Lower leg skin (tissue), 4 donors: ENCODE data around the gene PGLYRP3. TPM values are rescaled to one million over a fixed set of nuclear protein-coding genes. Genes with fewer than 3 reads are reported as not detected.

Experiments
- DNase-seq, 2 donors: peaks; one replicate each; pipeline ENCODE4 v3.0.0-alpha.2; 2019; ENCODE audit warnings: low spot score in 2 of 2
- H3K4me3 ChIP-seq: fragments of 200-600 bp; sonication (generic); 2 replicates; pipeline ENCODE4 v1.5.1; 2017; ENCODE audit warnings: mild to moderate bottlenecking, low read depth; ENCODE audit not compliant: poor library complexity, severe bottlenecking
- POLR2A ChIP-seq, 2 donors: fragments of 450-650 bp; IDR thresholded peaks; one replicate each; pipeline ENCODE4 v1.6.1; 2016 to 2017; ENCODE audit warnings: antibody characterized with exemption in 2 of 2, mild to moderate bottlenecking in 1 of 2, moderate library complexity in 1 of 2
- WGBS, 2 donors: methylation state at CpG; one replicate each; pipeline ENCODE4 v1.1.5; 2018; 5-methylcytosine and 5-hydroxymethylcytosine counted together
- intact Hi-C: fragments of 100-400 bp; cut with DNase I; formaldehyde crosslinking; loops from one replicate; pipeline ENCODE4 v1.15.0; 2023; ENCODE audit warnings: low total_unique reads
- total RNA-seq, 4 donors: library from RNA; depleted of rRNA; stranded (reverse); fragments of >200 nt; gene quantifications; one replicate each; pipeline ENCODE4 v1.1.0, GENCODE V29; 2016
- TF ChIP-seq, protein P1 (sequence below), 3 donors: fragments of 450-650 bp; IDR thresholded peaks; one replicate each; pipeline ENCODE4 v1.5.1; 2016; ENCODE audit warnings: antibody characterized with exemption in 3 of 3, mild to moderate bottlenecking in 3 of 3, moderate library complexity in 2 of 3

PGLYRP3 gene
- total RNA-seq, 4 donors from 2014 or later, result 33.1 to 66.1 (median 60.3) TPM

DNA sequence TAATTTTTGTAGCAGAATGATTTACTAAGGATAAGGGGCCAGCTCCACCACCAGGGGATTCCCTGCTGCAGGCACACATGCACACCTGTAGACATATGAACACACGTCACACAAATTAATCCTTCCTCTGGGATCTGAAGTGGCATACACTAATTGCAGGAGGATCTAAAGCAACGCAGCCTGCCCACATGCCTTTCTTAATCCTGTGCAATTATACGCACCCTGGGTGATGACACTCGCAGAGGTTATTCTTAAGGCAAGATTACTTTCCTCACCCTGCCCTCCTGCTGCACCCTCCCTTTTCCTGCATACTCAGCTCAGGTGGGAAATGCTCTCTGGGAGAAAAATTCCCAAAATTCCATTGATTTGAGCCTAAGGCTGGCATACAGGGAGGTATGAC lies 60.8 kb downstream of the PGLYRP3 start:
- TF ChIP-seq, protein P1, sequence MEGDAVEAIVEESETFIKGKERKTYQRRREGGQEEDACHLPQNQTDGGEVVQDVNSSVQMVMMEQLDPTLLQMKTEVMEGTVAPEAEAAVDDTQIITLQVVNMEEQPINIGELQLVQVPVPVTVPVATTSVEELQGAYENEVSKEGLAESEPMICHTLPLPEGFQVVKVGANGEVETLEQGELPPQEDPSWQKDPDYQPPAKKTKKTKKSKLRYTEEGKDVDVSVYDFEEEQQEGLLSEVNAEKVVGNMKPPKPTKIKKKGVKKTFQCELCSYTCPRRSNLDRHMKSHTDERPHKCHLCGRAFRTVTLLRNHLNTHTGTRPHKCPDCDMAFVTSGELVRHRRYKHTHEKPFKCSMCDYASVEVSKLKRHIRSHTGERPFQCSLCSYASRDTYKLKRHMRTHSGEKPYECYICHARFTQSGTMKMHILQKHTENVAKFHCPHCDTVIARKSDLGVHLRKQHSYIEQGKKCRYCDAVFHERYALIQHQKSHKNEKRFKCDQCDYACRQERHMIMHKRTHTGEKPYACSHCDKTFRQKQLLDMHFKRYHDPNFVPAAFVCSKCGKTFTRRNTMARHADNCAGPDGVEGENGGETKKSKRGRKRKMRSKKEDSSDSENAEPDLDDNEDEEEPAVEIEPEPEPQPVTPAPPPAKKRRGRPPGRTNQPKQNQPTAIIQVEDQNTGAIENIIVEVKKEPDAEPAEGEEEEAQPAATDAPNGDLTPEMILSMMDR (IDR thresholded peaks at IDR 0.05), result no peak
- no peak for TF ChIP-seq POLR2A (IDR thresholded peaks at IDR 0.05)
- WGBS, 2 donors, result 71 to 74% methylated on average over 4 of the region's 4 CpGs
- no peak overlapping the region for H3K4me3 ChIP-seq
- DNase-seq, result no peak
- intact Hi-C loops, result no loop called here

- no peak overlapping the region for H3K4me3 ChIP-seq
- intact Hi-C loops, result no loop called here
- TF ChIP-seq, protein P1 (IDR thresholded peaks at IDR 0.05), result no peak
- no peak for TF ChIP-seq POLR2A (IDR thresholded peaks at IDR 0.05)
- DNase-seq, result no peak
- WGBS, 2 donors, result 91 to 93% methylated on average over 3 of the region's 3 CpGs
Observed at GRCh38 chr1:153251562-153251961, 61.2 kb downstream of the PGLYRP3 start.

- no peak for DNase-seq
- H3K4me3 ChIP-seq, result no peak overlapping the region
- intact Hi-C loops, result no loop called here
- no peak for TF ChIP-seq POLR2A (IDR thresholded peaks at IDR 0.05)
- TF ChIP-seq, protein P1 (IDR thresholded peaks at IDR 0.05), result no peak
- 86 to 89% methylated on average over 2 of the region's 2 CpGs for WGBS, 2 donors
Observed at GRCh38 chr1:153251087-153251486, 61.7 kb downstream of the PGLYRP3 start.

GRCh38 chr1:153250166-153250565 lies 62.6 kb downstream of the PGLYRP3 start:
- H3K4me3 ChIP-seq, result no peak overlapping the region
- WGBS, 2 donors, result 39 to 54% methylated on average over 1 of the region's 1 CpG
- no peak for TF ChIP-seq POLR2A (IDR thresholded peaks at IDR 0.05)
- TF ChIP-seq, protein P1 (IDR thresholded peaks at IDR 0.05), result no peak
- intact Hi-C loops, result no loop called here
- DNase-seq, result no peak

GRCh38 chr1:153248176-153248879 lies 64.4 kb downstream of the PGLYRP3 start:
- no peak for DNase-seq
- TF ChIP-seq, protein P1 (IDR thresholded peaks at IDR 0.05), result no peak
- TF ChIP-seq POLR2A (IDR thresholded peaks at IDR 0.05), result no peak
- 83% methylated on average over 5 of the region's 5 CpGs for WGBS, 2 donors
- no peak overlapping the region for H3K4me3 ChIP-seq
- intact Hi-C loops, result no loop called here

Other genes with a start within 250 kb of the PGLYRP3 start
- 10 to 100 TPM in 1 of 4 donors, 1 to 10 TPM in 1, not detected in 2; 1.7 to 13.6 TPM for gene SPRR2B, start 241.3 kb downstream of the PGLYRP3 start, total RNA-seq
- 100 to 1,000 TPM; 149 to 650 (median 233) TPM for gene SPRR2E, start 218.4 kb downstream of the PGLYRP3 start, total RNA-seq
- gene SPRR2F, start 199.4 kb downstream of the PGLYRP3 start, total RNA-seq, result under 1 TPM in 1 of 4 donors, not detected in 3; 0.64 TPM
- gene SPRR2G, start 162.1 kb downstream of the PGLYRP3 start, total RNA-seq, result 100 to 1,000 TPM in 2 of 4 donors, 10 to 100 TPM in 2; 58.1 to 175 (median 92.7) TPM
- not detected for gene LELP1, start 109.5 kb downstream of the PGLYRP3 start, total RNA-seq
- 10 to 100 TPM in 1 of 4 donors, 1 to 10 TPM in 1, under 1 TPM in 2; 0.34 to 46.0 (median 0.91) TPM for gene PRR9, start 95.4 kb downstream of the PGLYRP3 start, total RNA-seq
- 100 to 1,000 TPM; 434 to 831 (median 725) TPM for gene LORICRIN, start 53.3 kb downstream of the PGLYRP3 start, total RNA-seq
- gene PGLYRP4, start 35.9 kb upstream of the PGLYRP3 start, total RNA-seq, result 10 to 100 TPM; 10.2 to 36.1 (median 18.7) TPM
- 10 to 100 TPM; 21.6 to 53.2 (median 31.3) TPM for gene S100A9, start 44.9 kb upstream of the PGLYRP3 start, total RNA-seq
- gene S100A12, start 62.7 kb upstream of the PGLYRP3 start, total RNA-seq, result 1 to 10 TPM in 1 of 4 donors, not detected in 3; 2.0 TPM
- gene S100A8, start 78.1 kb upstream of the PGLYRP3 start, total RNA-seq, result 10 to 100 TPM in 1 of 4 donors, 1 to 10 TPM in 3; 1.3 to 14.3 (median 6.0) TPM
- gene S100A7A, start 103.6 kb upstream of the PGLYRP3 start, total RNA-seq, result not detected
- gene S100A7, start 147.7 kb upstream of the PGLYRP3 start, total RNA-seq, result 10 to 100 TPM; 12.2 to 46.8 (median 31.3) TPM
- gene S100A6, start 223.0 kb upstream of the PGLYRP3 start, total RNA-seq, result 100 to 1,000 TPM; 147 to 251 (median 192) TPM
- not detected for gene S100A5, start 228.0 kb upstream of the PGLYRP3 start, total RNA-seq
- gene S100A4, start 232.9 kb upstream of the PGLYRP3 start, total RNA-seq, result 100 to 1,000 TPM in 3 of 4 donors, 10 to 100 TPM in 1; 94.4 to 215 (median 146) TPM
- 10 to 100 TPM in 1 of 4 donors, 1 to 10 TPM in 2, not detected in 1; 1.2 to 78.2 (median 2.2) TPM for gene S100A3, start 236.3 kb upstream of the PGLYRP3 start, total RNA-seq